GM23248 (cell line): ENCODE measurements around the gene HSPA12A. TPM values are rescaled to one million over a fixed set of nuclear protein-coding genes. Genes with fewer than 3 reads are reported as not detected.
A peak's percentile ranks its signal among the peaks of the same experiment; 100 is the strongest.

Experiments used
- DNase-seq: peaks from one replicate; pipeline ENCODE4 v3.0.0-alpha.2; 2015
- H2AFZ ChIP-seq: fragments of 200-600 bp; sonication (generic); 2 replicates; pipeline ENCODE4 v1.6.1; 2016; ENCODE audit warnings: antibody characterized with exemption
- H3F3A ChIP-seq: fragments of 200-600 bp; sonication (generic); 2 replicates; pipeline ENCODE4 v1.6.1; 2016; ENCODE audit warnings: mild to moderate bottlenecking, antibody characterized with exemption, mixed run types; ENCODE audit not compliant: insufficient read depth
- H3K27ac ChIP-seq: fragments of 200-600 bp; sonication (generic); 2 replicates; pipeline ENCODE4 v1.5.1; 2016; ENCODE audit warnings: mild to moderate bottlenecking
- H3K27me3 ChIP-seq: fragments of 200-600 bp; sonication (generic); replicated peaks from 2 replicates; pipeline ENCODE4 v1.6.1; 2016; ENCODE audit warnings: mild to moderate bottlenecking; ENCODE audit not compliant: insufficient read depth
- H3K36me3 ChIP-seq: fragments of 200-600 bp; sonication (generic); 2 replicates; pipeline ENCODE4 v1.6.1; 2016; ENCODE audit warnings: low read depth, mild to moderate bottlenecking
- H3K4me1 ChIP-seq: fragments of 200-600 bp; sonication (generic); 2 replicates; pipeline ENCODE4 v1.6.1; 2016; ENCODE audit warnings: mild to moderate bottlenecking; ENCODE audit not compliant: insufficient read depth
- H3K4me2 ChIP-seq: fragments of 200-600 bp; sonication (generic); one replicate; pipeline ENCODE4 v1.6.1; 2016; ENCODE audit warnings: mild to moderate bottlenecking; ENCODE audit not compliant: unreplicated experiment
- H3K4me3 ChIP-seq: fragments of 200-600 bp; sonication (generic); 2 replicates; pipeline ENCODE4 v1.5.1; 2016; ENCODE audit warnings: mild to moderate bottlenecking
- H3K79me2 ChIP-seq: fragments of 200-600 bp; sonication (generic); 2 replicates; pipeline ENCODE4 v1.6.1; 2016; ENCODE audit warnings: mild to moderate bottlenecking; ENCODE audit not compliant: insufficient read depth
- H3K9ac ChIP-seq: fragments of 200-600 bp; sonication (generic); 2 replicates; pipeline ENCODE4 v1.6.1; 2016; ENCODE audit warnings: mild to moderate bottlenecking
- H3K9me2 ChIP-seq: fragments of 200-600 bp; sonication (generic); 2 replicates; pipeline ENCODE4 v1.6.1; 2016; ENCODE audit warnings: mixed run types, mild to moderate bottlenecking, moderate library complexity; ENCODE audit not compliant: insufficient read depth
- H3K9me3 ChIP-seq: fragments of 200-600 bp; sonication (generic); one replicate; pipeline ENCODE4 v1.6.1; 2017; ENCODE audit warnings: low read depth
- H4K20me1 ChIP-seq: fragments of 200-600 bp; sonication (generic); 2 replicates; pipeline ENCODE4 v1.6.0; 2016; ENCODE audit not compliant: insufficient read depth
- EZH2 ChIP-seq: fragments of 200-600 bp; sonication (generic); IDR thresholded peaks from 2 replicates; pipeline ENCODE4 v1.6.1; 2018; ENCODE audit warnings: antibody characterized with exemption, mild to moderate bottlenecking; ENCODE audit not compliant: insufficient read depth, poor library complexity, severe bottlenecking
- EZH2phosphoT487 ChIP-seq: fragments of 200-600 bp; sonication (generic); IDR thresholded peaks from 2 replicates; pipeline ENCODE4 v1.6.1; 2018; ENCODE audit warnings: antibody characterized with exemption, moderate library complexity, mild to moderate bottlenecking, low read depth; ENCODE audit not compliant: insufficient read depth
- WGBS, 2 experiments: methylation state at CpG; one replicate each; pipeline ENCODE4 v1.1.6; 2015 to 2017; ENCODE audit warnings: low lambda C conversion rate in 2 of 2, low coverage in 1 of 2; ENCODE audit errors: missing lambda C conversion rate in 2 of 2; 5-methylcytosine and 5-hydroxymethylcytosine counted together
- in situ Hi-C: fragments of 300-500 bp; cut with MboI; formaldehyde crosslinking; loops from 2 replicates; pipeline ENCODE4 v1.15.0; 2020
- polyA plus RNA-seq: library from polyadenylated mRNA; unstranded; fragments of >200 nt; fragmentation: Nextera tagmentation; extraction: Ambion mirVana; gene quantifications from 2 replicates; pipeline ENCODE4 v1.2.1, GENCODE V29; 2016
- total RNA-seq: library from RNA; depleted of rRNA; stranded (reverse); fragments of >200 nt; shearing (Covaris generic); gene quantifications from 2 replicates; pipeline ENCODE4 v1.2.3, GENCODE V29; 2014

The HSPA12A gene
- total and polyA plus RNA-seq, 2 experiments from 2014 or later = 4.8 to 5.6 TPM

GRCh38 chr10:116722736-116723427, 19.5 kb downstream of the HSPA12A start:
- Histone ChIP-seq H3K36me3 (no peaks in the 10 kb centered on the region), H2AFZ (no peak overlapping the region), H3F3A (no peaks in the 10 kb centered on the region), H3K9me2 (no peaks in the 10 kb centered on the region), H3K4me2 (no peak overlapping the region), H3K9ac (no peak overlapping the region), H4K20me1 (no peaks in the 10 kb centered on the region), H3K9me3 (no peaks in the 10 kb centered on the region), H3K4me3 (no peak overlapping the region), H3K4me1 (no peaks in the 10 kb centered on the region), H3K27me3 (no peaks in the 10 kb centered on the region), H3K79me2 (no peaks in the 10 kb centered on the region), H3K27ac (no peak overlapping the region)
- in situ Hi-C loops = no loop called here
- WGBS, 2 experiments = 72 to 73% methylated on average over 6 of the region's 6 CpGs
- no peak for DNase-seq
- TF ChIP-seq EZH2 (no peak), EZH2phosphoT487 (no peak)

DNA sequence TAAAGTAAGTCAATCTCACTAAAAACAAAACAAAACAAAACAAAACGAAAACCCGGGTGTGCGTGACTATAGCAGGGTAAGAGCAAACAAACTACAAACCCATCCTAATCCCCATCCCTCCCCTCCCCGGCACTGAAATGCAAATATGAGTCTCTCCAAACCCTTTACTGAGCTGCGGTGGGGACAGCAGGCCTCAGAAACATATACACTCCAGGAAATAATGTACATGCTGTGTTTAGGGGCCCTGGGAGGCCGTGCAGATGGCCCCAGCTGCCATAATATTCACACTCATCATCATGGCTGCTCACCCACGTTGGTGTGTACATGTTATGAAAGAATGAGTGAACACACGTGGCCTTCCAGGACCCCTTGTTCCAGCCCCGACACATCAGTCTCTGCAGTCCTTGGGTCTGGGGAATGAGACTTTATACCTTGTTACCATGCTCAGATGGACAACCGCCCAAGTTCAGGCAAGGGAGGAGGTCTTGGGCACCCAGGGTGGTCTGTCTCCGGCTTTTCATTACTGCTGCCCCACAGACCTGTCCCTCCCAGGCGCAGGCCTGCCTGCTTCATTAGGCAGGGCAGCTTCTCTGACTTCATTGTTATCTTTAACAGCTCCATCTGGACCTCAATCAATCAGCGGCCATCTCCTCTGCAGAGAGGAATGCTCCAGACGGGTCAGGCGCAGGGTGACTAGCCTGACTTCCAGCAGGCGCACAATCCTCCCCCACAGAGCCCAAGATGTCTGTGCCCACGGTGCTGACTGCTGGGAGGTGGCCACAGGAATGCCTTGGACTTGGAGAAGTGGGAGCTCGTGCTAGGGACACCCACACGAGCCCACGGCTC, 20.6 kb downstream of the HSPA12A start:
- no peak for DNase-seq
- no peak for TF ChIP-seq EZH2phosphoT487
- TF ChIP-seq EZH2 = no peak
- H3K4me1 ChIP-seq = no peaks in the 10 kb centered on the region
- H3K4me2 ChIP-seq = no peak overlapping the region
- H3K4me3 ChIP-seq = no peak overlapping the region
- WGBS, 2 experiments = 78 to 83% methylated on average over 20 of the region's 20 CpGs
- H2AFZ ChIP-seq = no peak overlapping the region
- no peak overlapping the region for H3K27ac ChIP-seq
- H3K79me2 ChIP-seq = no peaks in the 10 kb centered on the region
- H3K27me3 ChIP-seq = no peaks in the 10 kb centered on the region
- in situ Hi-C loops = no loop called here
- H3K36me3 ChIP-seq = no peaks in the 10 kb centered on the region
- H4K20me1 ChIP-seq = no peaks in the 10 kb centered on the region
- H3K9me2 ChIP-seq = no peaks in the 10 kb centered on the region
- no peaks in the 10 kb centered on the region for H3F3A ChIP-seq
- no peaks in the 10 kb centered on the region for H3K9me3 ChIP-seq
- H3K9ac ChIP-seq = no peak overlapping the region

DNA sequence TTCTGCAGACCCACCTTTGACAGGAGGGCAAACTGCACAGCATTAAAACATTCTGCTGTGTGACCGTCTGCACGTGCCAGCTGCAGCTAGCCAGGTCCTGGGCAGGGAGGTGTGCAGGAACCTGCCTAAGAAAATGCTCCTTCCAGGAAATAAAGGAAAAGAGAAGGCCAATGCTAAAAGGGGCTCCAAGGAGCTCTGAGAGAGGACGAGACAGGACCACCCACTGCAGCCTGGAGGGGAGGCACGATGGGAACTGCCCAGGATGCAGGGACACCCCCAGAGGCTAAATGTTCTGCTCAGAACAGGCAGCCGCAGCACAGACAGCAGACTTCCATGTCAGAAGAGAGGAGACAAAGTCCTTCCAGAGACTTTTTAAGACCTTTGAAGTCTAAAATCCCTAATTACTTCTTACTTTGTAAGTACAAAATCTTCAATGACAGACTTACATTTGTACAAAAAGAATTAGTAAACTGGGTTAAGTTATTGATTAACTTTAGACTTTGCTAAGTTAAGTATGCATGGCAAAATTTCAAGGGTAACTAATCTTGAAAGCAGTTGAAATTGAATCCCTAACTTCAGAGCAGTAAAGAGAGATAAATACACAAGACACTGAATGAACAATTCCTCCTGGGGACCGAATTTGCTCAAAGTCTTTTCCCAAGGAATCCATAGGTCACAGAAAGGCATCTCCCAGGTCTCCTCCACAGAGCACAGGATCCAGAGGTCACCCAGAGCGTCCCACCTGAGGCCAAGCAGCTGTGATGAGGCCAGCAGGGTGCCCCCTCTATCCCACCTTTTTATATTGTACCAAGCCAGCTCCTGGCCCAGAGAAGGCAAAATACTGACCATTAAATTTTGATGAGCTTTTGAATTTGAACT, 21.5 kb downstream of the HSPA12A start:
- no peaks in the 10 kb centered on the region for H3K79me2 ChIP-seq
- no peaks in the 10 kb centered on the region for H3K9me3 ChIP-seq
- H3K9ac ChIP-seq = no peak overlapping the region
- H3F3A ChIP-seq = no peaks in the 10 kb centered on the region
- H3K36me3 ChIP-seq = no peaks in the 10 kb centered on the region
- no peak overlapping the region for H3K4me2 ChIP-seq
- DNase-seq = no peak
- no peaks in the 10 kb centered on the region for H3K4me1 ChIP-seq
- TF ChIP-seq EZH2phosphoT487 (no peak), EZH2 (no peak)
- H3K9me2 ChIP-seq = no peaks in the 10 kb centered on the region
- whole genome bisulfite sequencing, 2 experiments = 79 to 85% methylated on average over 7 of the region's 7 CpGs
- H3K4me3 ChIP-seq = no peak overlapping the region
- H2AFZ ChIP-seq = no peak overlapping the region
- in situ Hi-C loops = no loop called here
- H4K20me1 ChIP-seq = no peaks in the 10 kb centered on the region
- H3K27ac ChIP-seq = no peak overlapping the region
- H3K27me3 ChIP-seq = no peaks in the 10 kb centered on the region

DNA sequence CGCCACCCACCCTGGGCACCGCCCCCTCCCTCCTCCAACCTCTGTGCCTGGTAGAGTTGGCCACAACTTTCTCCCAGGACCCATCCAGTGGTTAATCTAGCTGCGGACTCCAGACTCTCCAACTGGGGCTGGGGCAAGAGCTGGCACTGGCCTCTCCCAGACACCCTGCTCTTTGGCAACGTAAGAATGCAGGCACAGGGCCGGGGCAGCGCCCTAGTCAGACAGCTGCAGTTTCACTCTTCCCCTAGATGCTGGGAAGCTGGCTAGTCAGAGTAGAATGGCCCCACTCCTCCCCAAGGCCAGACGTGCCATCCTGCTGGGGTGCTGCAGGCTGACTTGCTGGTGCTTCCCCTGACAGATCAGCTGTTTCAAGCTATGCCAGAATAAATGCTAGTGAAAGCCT, 22.1 kb downstream of the HSPA12A start:
- Histone ChIP-seq H3K27me3 (no peaks in the 10 kb centered on the region), H3K27ac (no peak overlapping the region), H3K9me3 (no peaks in the 10 kb centered on the region), H3K9me2 (no peaks in the 10 kb centered on the region), H3K79me2 (no peaks in the 10 kb centered on the region), H3K4me3 (no peak overlapping the region), H3K36me3 (no peaks in the 10 kb centered on the region), H3K4me1 (no peaks in the 10 kb centered on the region), H4K20me1 (no peaks in the 10 kb centered on the region), H2AFZ (no peak overlapping the region), H3K9ac (no peak overlapping the region), H3K4me2 (no peak overlapping the region), H3F3A (no peaks in the 10 kb centered on the region)
- in situ Hi-C loops = no loop called here
- TF ChIP-seq EZH2phosphoT487 (no peak), EZH2 (no peak)
- WGBS, 2 experiments = 38 to 39% methylated on average over 7 of the region's 7 CpGs
- peak; percentile 36 for DNase-seq
